DOHH2 (cell line): ENCODE measurements around the gene RPAP3.

Source experiments
- EZH2phosphoT487 ChIP-seq: fragments of 200-600 bp; sonication (generic); IDR thresholded peaks from 2 replicates; pipeline ENCODE4 v1.6.1; 2017; ENCODE audit warnings: borderline replicate concordance, mild to moderate bottlenecking, antibody characterized with exemption, low read length, moderate library complexity, mixed read lengths
- TF ChIP-seq, protein P1 (sequence below): fragments of 200-600 bp; sonication (generic); IDR thresholded peaks from one replicate; pipeline ENCODE4 v1.5.1; 2014; ENCODE audit warnings: antibody characterized with exemption, mild to moderate bottlenecking, low read depth, low read length; ENCODE audit not compliant: poor library complexity, severe bottlenecking

DNA sequence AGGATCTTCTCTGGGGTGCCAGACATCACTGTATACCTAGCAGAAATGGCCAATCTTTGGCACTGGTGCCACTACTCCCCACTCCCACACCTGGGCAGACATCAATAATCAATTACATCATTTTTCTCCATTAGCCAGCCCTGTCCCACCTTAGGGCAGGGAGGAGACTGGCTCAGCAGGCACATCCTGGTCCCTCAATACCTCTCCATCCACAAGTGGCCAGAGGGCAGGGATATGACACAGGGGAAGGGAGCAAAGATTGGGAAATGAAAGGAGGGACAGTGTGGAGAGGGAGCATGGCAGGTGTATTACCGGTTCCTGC lies 42.6 kb upstream of the RPAP3 start:
- TF ChIP-seq, protein P1, sequence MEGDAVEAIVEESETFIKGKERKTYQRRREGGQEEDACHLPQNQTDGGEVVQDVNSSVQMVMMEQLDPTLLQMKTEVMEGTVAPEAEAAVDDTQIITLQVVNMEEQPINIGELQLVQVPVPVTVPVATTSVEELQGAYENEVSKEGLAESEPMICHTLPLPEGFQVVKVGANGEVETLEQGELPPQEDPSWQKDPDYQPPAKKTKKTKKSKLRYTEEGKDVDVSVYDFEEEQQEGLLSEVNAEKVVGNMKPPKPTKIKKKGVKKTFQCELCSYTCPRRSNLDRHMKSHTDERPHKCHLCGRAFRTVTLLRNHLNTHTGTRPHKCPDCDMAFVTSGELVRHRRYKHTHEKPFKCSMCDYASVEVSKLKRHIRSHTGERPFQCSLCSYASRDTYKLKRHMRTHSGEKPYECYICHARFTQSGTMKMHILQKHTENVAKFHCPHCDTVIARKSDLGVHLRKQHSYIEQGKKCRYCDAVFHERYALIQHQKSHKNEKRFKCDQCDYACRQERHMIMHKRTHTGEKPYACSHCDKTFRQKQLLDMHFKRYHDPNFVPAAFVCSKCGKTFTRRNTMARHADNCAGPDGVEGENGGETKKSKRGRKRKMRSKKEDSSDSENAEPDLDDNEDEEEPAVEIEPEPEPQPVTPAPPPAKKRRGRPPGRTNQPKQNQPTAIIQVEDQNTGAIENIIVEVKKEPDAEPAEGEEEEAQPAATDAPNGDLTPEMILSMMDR = no peak
- no peak for TF ChIP-seq EZH2phosphoT487
